Cardiac fibroblast (primary cell): ENCODE data around the gene HIVEP3.

ENCODE experiments used
- DNase-seq, 2 donors: peaks; one replicate each; pipeline versions ENCODE4 v3.0.0 to v3.0.0-alpha.2; 2010; ENCODE audit warnings: low read depth in 2 of 2
- H3K4me3 ChIP-seq, 2 donors: replicated peaks in 1 of 2; 1 replicate in 1 of 2; 2 replicates in 1 of 2; pipeline ENCODE4 v1.5.1; 2011; ENCODE audit warnings: low read depth in 2 of 2, low read length in 2 of 2, mild to moderate bottlenecking in 2 of 2, moderate library complexity in 1 of 2
- CTCF ChIP-seq: IDR thresholded peaks from one replicate; pipeline ENCODE4 v1.5.1; 2011; ENCODE audit warnings: low read depth, mild to moderate bottlenecking, low read length, inconsistent platforms

Gene HIVEP3

GRCh38 chr1:41855713-41856112 is 63.0 kb downstream of the HIVEP3 start:
- no peak for DNase-seq
- no peak for TF ChIP-seq CTCF
- H3K4me3 ChIP-seq: no peak overlapping the region

GRCh38 chr1:41853907-41854306 is 64.8 kb downstream of the HIVEP3 start:
- no peak for TF ChIP-seq CTCF
- no peak for DNase-seq
- no peak overlapping the region for H3K4me3 ChIP-seq

GRCh38 chr1:41852091-41852490 is 66.6 kb downstream of the HIVEP3 start:
- no peak for TF ChIP-seq CTCF
- DNase-seq: no peak
- H3K4me3 ChIP-seq: no peak overlapping the region

- no peak for TF ChIP-seq CTCF
- no peak overlapping the region for H3K4me3 ChIP-seq
- DNase-seq: peak; percentile 78 to 87
Measured at GRCh38 chr1:41851589-41851988, 67.1 kb downstream of the HIVEP3 start.

GRCh38 chr1:41850029-41850428 is 68.7 kb downstream of the HIVEP3 start:
- no peak for DNase-seq
- H3K4me3 ChIP-seq: no peak overlapping the region
- no peak for TF ChIP-seq CTCF

GRCh38 chr1:41849211-41849759 is 69.4 kb downstream of the HIVEP3 start:
- no peak overlapping the region for H3K4me3 ChIP-seq
- no peak for TF ChIP-seq CTCF
- no peak for DNase-seq
